HCT116 (cell line): ENCODE data around the gene LYST. TPM values are rescaled to one million over a fixed set of nuclear protein-coding genes. Genes with fewer than 3 reads are reported as not detected.

Experiments used
- ATAC-seq: fragments of 200-7000 bp; cut with Tn5 transposase; 2 replicates; pipeline ENCODE4 v1.9.1; 2020; ENCODE audit warnings: mild to moderate bottlenecking, moderate library complexity
- BruUV-seq: library from RNA; stranded (reverse); fragments of 400-500 nt; replicated peaks from 2 replicates; lab custom pipeline; 2021; lab: Mats Ljungman, UMichigan
- CTCF ChIA-PET: fragments of 300-600 bp; sonication (Branson Sonifier 250); formaldehyde crosslinking; loops from one replicate; lab custom pipeline; 2021; ENCODE audit warnings: antibody characterized with exemption; lab: Charles Lee
- POLR2A ChIA-PET: fragments of 300-600, 350-600 bp; sonication (Branson Sonifier 250); formaldehyde crosslinking; loops from one replicate; lab custom pipeline; 2021; ENCODE audit warnings: antibody characterized with exemption; lab: Charles Lee
- RAD21 ChIA-PET, 2 experiments: fragments of 300-600 bp; sonication (Branson Sonifier 250); formaldehyde crosslinking; loops; one replicate each; lab custom pipeline; 2023; ENCODE audit warnings: low total read pairs in 2 of 2; ENCODE audit not compliant: uncharacterized antibody in 2 of 2, unreplicated experiment in 2 of 2, low non-redundant PET in 1 of 2; lab: Charles Lee
- DNase-seq: peaks from one replicate; pipeline ENCODE4 v3.0.0-alpha.2; 2010; ENCODE audit warnings: low read depth, low spot score
- H2AFZ ChIP-seq: fragments of 200-600 bp; shearing (Covaris generic), sonication (generic); 2 replicates; pipeline ENCODE4 v1.6.1; 2017; ENCODE audit warnings: low read depth, mixed run types, mixed read lengths, antibody characterized with exemption, low read length; ENCODE audit not compliant: poor library complexity, severe bottlenecking
- H3K27ac ChIP-seq: 2 replicates; pipeline ENCODE4 v1.5.1; 2012; ENCODE audit warnings: low read depth, low read length
- H3K27me3 ChIP-seq: fragments of 200-600 bp; sonication (generic); 2 replicates; pipeline ENCODE4 v1.6.1; 2016; ENCODE audit warnings: mixed run types, low read length, mixed read lengths; ENCODE audit not compliant: insufficient read depth
- H3K36me3 ChIP-seq, 2 experiments: fragments of 200-500 bp in 1 of 2; fragments of 200-600 bp in 1 of 2; sonication (Bioruptor generic) in 1 of 2; sonication (generic) in 1 of 2; 2 replicates each; pipeline versions ENCODE4 v1.5.1 to v1.6.1; 2014 to 2016; ENCODE audit warnings: low read length in 2 of 2, inconsistent platforms in 1 of 2, mixed read lengths in 1 of 2, mixed run types in 1 of 2; ENCODE audit not compliant: insufficient read depth in 2 of 2, control insufficient read depth in 1 of 2
- H3K4me1 ChIP-seq, 2 experiments: fragments of 200-600 bp in 1 of 2; sonication (generic) in 1 of 2; 2 replicates each; pipeline versions ENCODE4 v1.5.1 to v1.6.1; 2012 to 2017; ENCODE audit warnings: low read length in 2 of 2, inconsistent platforms in 1 of 2, mild to moderate bottlenecking in 1 of 2, mixed read lengths in 1 of 2, mixed run types in 1 of 2, moderate library complexity in 1 of 2; ENCODE audit not compliant: insufficient read depth in 2 of 2, control insufficient read depth in 1 of 2
- H3K4me2 ChIP-seq: fragments of 200-600 bp; sonication (generic); 2 replicates; pipeline ENCODE4 v1.6.1; 2017; ENCODE audit warnings: mixed run types, low read length, mixed read lengths
- H3K4me3 ChIP-seq, 2 experiments: fragments of 200-600 bp in 1 of 2; sonication (generic) in 1 of 2; replicated peaks in 1 of 2; 2 replicates each; pipeline ENCODE4 v1.5.1; 2011 to 2016; ENCODE audit warnings: low read length in 2 of 2, control low read depth in 1 of 2, low read depth in 1 of 2, mild to moderate bottlenecking in 1 of 2, mixed read lengths in 1 of 2, mixed run types in 1 of 2
- H3K79me2 ChIP-seq: fragments of 200-600 bp; sonication (generic); 2 replicates; pipeline ENCODE4 v1.6.1; 2017; ENCODE audit warnings: mild to moderate bottlenecking, mixed run types, low read length, moderate library complexity, mixed read lengths; ENCODE audit not compliant: insufficient read depth
- H3K9ac ChIP-seq: fragments of 200-600 bp; sonication (generic); 2 replicates; pipeline ENCODE4 v1.6.1; 2016; ENCODE audit warnings: low read length, mixed read lengths
- H3K9me2 ChIP-seq: fragments of 200-600 bp; sonication (generic), shearing (Covaris generic); 2 replicates; pipeline ENCODE4 v1.6.1; 2017; ENCODE audit warnings: mixed run types, mild to moderate bottlenecking, moderate library complexity; ENCODE audit not compliant: insufficient read depth
- H3K9me3 ChIP-seq, 2 experiments: fragments of 200-500 bp in 1 of 2; fragments of 200-600 bp in 1 of 2; sonication (Bioruptor generic) in 1 of 2; sonication (generic) in 1 of 2; 2 replicates each; pipeline ENCODE4 v1.6.1; 2014 to 2017; ENCODE audit warnings: low read length in 2 of 2, mixed read lengths in 2 of 2, inconsistent platforms in 1 of 2, low read depth in 1 of 2, mild to moderate bottlenecking in 1 of 2, mixed run types in 1 of 2, moderate library complexity in 1 of 2; ENCODE audit not compliant: control insufficient read depth in 1 of 2, insufficient read depth in 1 of 2
- H4K20me1 ChIP-seq: fragments of 200-600 bp; sonication (generic), shearing (Covaris generic); 2 replicates; pipeline ENCODE4 v1.6.1; 2017; ENCODE audit warnings: mixed run types, mild to moderate bottlenecking, moderate library complexity; ENCODE audit not compliant: insufficient read depth
- ATF3 ChIP-seq: IDR thresholded peaks from 2 replicates; pipeline ENCODE4 v1.6.1; 2012
- CEBPB ChIP-seq: IDR thresholded peaks from 2 replicates; pipeline ENCODE4 v1.6.1; 2012; ENCODE audit warnings: low read depth
- CTCF ChIP-seq, 3 experiments: fragments of 200-600 bp in 1 of 3; sonication (generic) in 1 of 3; IDR thresholded peaks in 2 of 3; conservative IDR thresholded peaks in 1 of 3; 2 replicates each; pipeline ENCODE4 v1.5.1; 2012 to 2017; ENCODE audit warnings: low read depth in 2 of 3, low read length in 2 of 3, antibody characterized with exemption in 1 of 3, borderline replicate concordance in 1 of 3, control low read depth in 1 of 3, mild to moderate bottlenecking in 1 of 3, mixed read lengths in 1 of 3, mixed run types in 1 of 3, moderate library complexity in 1 of 3; ENCODE audit not compliant: insufficient read depth in 1 of 3
- EGR1 ChIP-seq: IDR thresholded peaks from 2 replicates; pipeline ENCODE4 v1.6.1; 2012; ENCODE audit warnings: low read depth
- EZH2 ChIP-seq: fragments of 200-600 bp; sonication (generic); IDR thresholded peaks from 2 replicates; pipeline ENCODE4 v1.6.1; 2017; ENCODE audit warnings: antibody characterized with exemption, mixed run types
- EZH2phosphoT487 ChIP-seq: fragments of 200-600 bp; IDR thresholded peaks from 2 replicates; pipeline ENCODE4 v1.6.1; 2018; ENCODE audit warnings: antibody characterized with exemption, borderline replicate concordance
- JUND ChIP-seq: IDR thresholded peaks from 2 replicates; pipeline ENCODE4 v1.6.1; 2012
- MAX ChIP-seq: IDR thresholded peaks from 2 replicates; pipeline ENCODE4 v1.6.1; 2012
- SP1 ChIP-seq: IDR thresholded peaks from 2 replicates; pipeline ENCODE4 v1.6.1; 2012; ENCODE audit warnings: low read depth
- SRF ChIP-seq: IDR thresholded peaks from 2 replicates; pipeline ENCODE4 v1.6.1; 2012; ENCODE audit warnings: low read depth
- TCF7L2 ChIP-seq: IDR thresholded peaks from 2 replicates; pipeline ENCODE4 v1.7.0; 2011; ENCODE audit warnings: borderline replicate concordance, inconsistent platforms; ENCODE audit not compliant: insufficient read depth, insufficient read length; ENCODE audit errors: extremely low read depth
- ZBTB33 ChIP-seq: IDR thresholded peaks from 2 replicates; pipeline ENCODE4 v1.6.1; 2011; ENCODE audit warnings: mild to moderate bottlenecking, low read length, moderate library complexity; ENCODE audit not compliant: insufficient replicate concordance; ENCODE audit errors: extremely low read depth
- ZFX ChIP-seq: fragments of 450-650 bp; IDR thresholded peaks from 2 replicates; pipeline ENCODE4 v1.6.1; 2017
- ZNF274 ChIP-seq: fragments of 200-500 bp; sonication (Bioruptor generic); IDR thresholded peaks from 2 replicates; pipeline ENCODE4 v1.6.1; 2014; ENCODE audit warnings: mild to moderate bottlenecking, low read depth, low read length, inconsistent platforms
- intact Hi-C: fragments of 100-400 bp; cut with micrococcal nuclease; formaldehyde crosslinking; loops from 2 replicates; pipeline ENCODE4 v1.10.0; 2022
- total RNA-seq: library from RNA; stranded (reverse); gene quantifications from one replicate; pipeline ENCODE4 v1.2.1, GENCODE V29; 2021; ENCODE audit not compliant: unreplicated experiment

Gene LYST
- total RNA-seq, 1 experiment from 2014 or later: 6.6 TPM

- H3K9me2 ChIP-seq: no peaks in the 10 kb centered on the region
- H2AFZ ChIP-seq: no peak overlapping the region
- no peaks in the 10 kb centered on the region for H3K9me3 ChIP-seq
- ATAC-seq (no peak), DNase-seq (no peak)
- no peak overlapping the region for H3K9ac ChIP-seq
- no TSS peak for BruUV-seq
- no peaks in the 10 kb centered on the region for H3K36me3 ChIP-seq
- intact Hi-C loops: loop anchor here (2.0 to 10.0 kb wide), 6 partner anchors 268 to 1670 kb away; no protein-coding TSS in a partner anchor
- POLR2A ChIA-PET: no interaction called here
- no peak overlapping the region for H3K27ac ChIP-seq
- H3K4me2 ChIP-seq: no peak overlapping the region
- CTCF ChIA-PET: interaction anchor here (0.8 to 3.0 kb wide), 10 partner anchors 11 to 676 kb away, joined by 3 to 11 read pairs (median 4); no protein-coding TSS in a partner anchor
- no peaks in the 10 kb centered on the region for H3K79me2 ChIP-seq
- H3K4me1 ChIP-seq: no peaks in the 10 kb centered on the region
- no peaks in the 10 kb centered on the region for H4K20me1 ChIP-seq
- no peaks in the 10 kb centered on the region for H3K27me3 ChIP-seq
- TF ChIP-seq ZFX: no peak
- no peak for TF ChIP-seq ATF3
- TF ChIP-seq CTCF (IDR thresholded peaks at IDR 0.05 in 2 of 3, conservative IDR thresholded peaks at IDR 0.05 in 1 of 3; ENCODE audit: borderline replicate concordance in 1 of 3, insufficient read depth in 1 of 3, low read depth in 2 of 3, low read length in 2 of 3): no peak
- no peak for TF ChIP-seq EGR1
- no peak for TF ChIP-seq MAX
- TF ChIP-seq SP1: no peak
- TF ChIP-seq CEBPB: no peak
- TF ChIP-seq TCF7L2: no peak
- TF ChIP-seq ZBTB33: no peak
- TF ChIP-seq EZH2: no peak
- TF ChIP-seq ZNF274: no peak
- TF ChIP-seq JUND: no peak
- TF ChIP-seq EZH2phosphoT487: no peak
- TF ChIP-seq SRF: no peak
- H3K4me3 ChIP-seq: no peak overlapping the region
- RAD21 ChIA-PET: interaction anchor here in 1 of 2 experiments (0.9 kb wide), 1 partner anchor 278 kb away, joined by 3 read pairs; the partner anchor contains the start of gene B3GALNT2
Measured at GRCh38 chr1:235782601-235783000, 84.1 kb downstream of the LYST start.
